GM15510 (cell line): ENCODE data around the gene POMGNT2.

Experiments
- POLR2A ChIP-seq: IDR thresholded peaks from 3 replicates; pipeline ENCODE4 v1.6.1; 2011; ENCODE audit warnings: borderline replicate concordance; ENCODE audit not compliant: insufficient read length; ENCODE audit errors: extremely low read depth

POMGNT2 gene

DNA sequence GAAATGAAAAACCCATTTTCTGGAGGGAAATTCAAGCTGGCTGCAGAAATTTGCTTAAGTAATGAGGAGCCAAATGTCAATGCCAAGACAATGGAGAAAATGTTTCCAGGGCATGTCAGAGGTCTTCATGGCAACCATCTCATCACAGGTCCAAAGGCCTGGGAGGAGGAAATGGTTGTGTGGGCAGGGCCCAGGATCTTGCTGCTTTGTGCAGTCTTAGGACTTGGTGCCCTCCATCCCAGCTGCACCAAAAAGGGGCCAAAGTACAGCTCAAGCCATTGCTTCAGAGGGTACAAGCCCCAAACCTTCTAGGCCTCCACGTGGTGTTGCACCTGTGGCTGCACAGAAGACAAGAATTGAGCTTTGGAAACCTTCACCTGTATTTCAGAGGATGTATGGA is 59.3 kb downstream of the POMGNT2 start:
- TF ChIP-seq POLR2A, result no peak

DNA sequence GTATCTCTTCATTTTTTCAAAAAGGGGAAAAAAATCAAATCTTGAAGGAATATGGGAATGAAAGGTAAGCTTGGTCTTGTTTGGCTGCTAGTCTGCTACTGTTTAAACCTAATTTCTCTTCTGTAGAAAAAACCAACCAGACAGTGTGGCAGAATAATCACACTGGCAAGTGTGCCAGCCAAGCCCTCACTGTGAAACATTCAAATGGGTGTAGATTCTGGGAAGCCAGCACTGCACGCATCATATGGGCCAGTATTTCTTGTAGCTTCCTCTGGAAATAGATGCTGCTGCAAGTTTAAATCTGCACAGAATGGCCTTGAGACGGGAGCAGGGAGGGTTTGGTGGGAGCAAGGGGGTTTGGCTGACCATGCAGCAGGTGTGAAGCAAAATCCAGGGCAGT is 62.1 kb downstream of the POMGNT2 start:
- no peak for TF ChIP-seq POLR2A

DNA sequence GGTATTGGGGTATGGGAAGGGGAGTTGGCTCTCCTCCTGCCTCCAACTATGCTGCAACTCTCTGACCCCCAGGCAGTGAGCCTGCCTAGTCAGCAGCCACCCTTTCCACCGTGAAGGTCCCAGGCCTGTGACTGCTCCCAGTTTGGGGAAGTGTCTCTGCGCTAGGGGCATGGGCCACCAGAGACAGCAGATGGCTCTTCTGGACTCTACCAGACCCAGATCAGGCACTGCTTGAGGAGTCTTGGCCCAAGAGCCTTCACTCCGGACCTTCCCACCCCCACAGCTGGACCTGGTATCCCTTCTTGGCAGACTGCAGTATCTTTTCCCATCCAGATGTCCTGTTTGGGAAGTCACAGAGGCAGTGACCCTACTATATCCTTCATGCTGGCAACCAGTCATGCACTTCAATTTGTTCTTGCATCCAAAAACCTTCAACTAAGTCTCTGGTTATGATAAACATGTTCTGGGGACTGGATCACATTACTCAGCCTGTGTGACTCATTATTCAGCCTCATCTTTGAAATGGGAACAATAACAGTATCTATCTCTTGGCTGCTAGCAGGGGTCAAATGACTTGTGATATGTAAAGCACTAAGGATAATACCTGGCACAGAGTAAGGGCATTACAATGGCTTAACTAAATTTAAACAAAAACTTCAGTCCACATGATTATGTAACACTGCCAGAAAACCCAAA is 62.7 kb downstream of the POMGNT2 start:
- no peak for TF ChIP-seq POLR2A

DNA sequence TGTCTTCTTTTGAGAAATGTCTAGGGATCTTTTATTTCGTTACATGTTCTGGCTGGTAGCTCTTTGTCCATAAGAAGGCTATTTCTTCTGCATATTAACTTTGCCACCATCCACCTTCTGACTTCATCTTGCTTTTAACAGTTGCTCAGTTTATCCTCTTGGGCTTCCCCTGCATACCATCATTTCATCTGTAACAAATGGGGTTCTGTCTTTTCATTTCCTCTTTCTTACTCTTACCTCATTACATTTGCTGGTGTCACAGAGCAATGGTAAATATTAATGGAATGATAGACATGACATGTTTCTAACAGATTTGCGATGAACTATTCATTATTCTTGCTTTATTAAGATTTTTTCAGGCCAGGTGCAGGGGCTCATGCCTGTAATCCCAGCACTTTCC is 64.4 kb downstream of the POMGNT2 start:
- TF ChIP-seq POLR2A, result no peak

DNA sequence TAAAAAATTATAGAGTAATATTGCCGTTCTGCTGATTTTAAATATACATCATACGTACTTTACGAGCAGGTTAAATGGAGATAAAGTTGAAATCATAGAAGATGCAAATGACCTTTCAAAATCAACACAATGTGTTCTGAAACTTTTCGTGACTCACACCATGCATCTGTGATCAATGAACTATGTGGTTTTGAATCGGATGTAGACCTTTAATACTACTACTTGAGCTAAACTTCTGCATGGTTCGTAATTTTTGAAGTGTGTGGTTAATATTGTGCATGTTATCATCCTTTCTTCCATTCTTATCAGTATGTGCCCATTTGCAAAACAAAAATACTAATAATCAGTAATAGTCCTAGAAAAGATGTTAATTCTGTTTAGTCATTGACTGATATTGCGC is 67.9 kb downstream of the POMGNT2 start:
- TF ChIP-seq POLR2A, result no peak

DNA sequence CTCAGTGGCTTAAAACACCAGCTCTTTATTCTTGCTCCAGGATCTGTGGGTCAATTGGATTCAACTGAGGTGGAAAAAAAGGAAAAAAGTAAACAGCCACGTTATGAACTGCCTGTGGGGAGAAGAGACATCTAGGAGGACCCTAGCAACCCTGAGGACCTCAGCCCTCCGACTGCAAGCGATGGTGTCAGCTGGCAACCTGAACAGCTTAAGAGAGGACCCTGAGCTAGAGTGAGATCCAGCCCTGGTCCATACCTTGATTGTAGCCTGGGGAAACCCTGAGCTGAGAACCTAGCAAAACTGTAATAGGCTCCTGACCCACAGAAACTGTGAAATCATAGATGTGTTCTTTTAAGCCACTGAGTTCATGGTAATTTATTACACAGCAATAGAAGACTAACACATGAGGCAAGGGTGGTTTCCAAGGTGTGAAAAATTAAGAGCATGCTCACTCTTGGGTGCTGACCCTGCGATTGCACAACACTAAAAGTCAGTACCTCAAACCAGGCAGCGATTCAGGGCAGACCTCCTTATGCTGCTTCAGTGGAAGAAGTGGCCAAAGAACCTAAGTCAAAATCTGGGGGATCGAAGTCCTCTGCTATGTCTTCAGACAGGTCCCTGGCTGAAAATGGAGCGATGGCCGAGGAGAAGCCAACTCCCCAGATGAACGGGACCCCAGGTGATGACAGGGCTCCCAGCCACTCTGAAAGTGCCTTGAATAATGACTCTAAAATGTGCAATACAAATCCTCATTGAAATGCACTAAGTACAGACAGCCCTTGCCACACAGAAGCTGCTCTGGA is 69.1 kb downstream of the POMGNT2 start:
- no peak for TF ChIP-seq POLR2A

DNA sequence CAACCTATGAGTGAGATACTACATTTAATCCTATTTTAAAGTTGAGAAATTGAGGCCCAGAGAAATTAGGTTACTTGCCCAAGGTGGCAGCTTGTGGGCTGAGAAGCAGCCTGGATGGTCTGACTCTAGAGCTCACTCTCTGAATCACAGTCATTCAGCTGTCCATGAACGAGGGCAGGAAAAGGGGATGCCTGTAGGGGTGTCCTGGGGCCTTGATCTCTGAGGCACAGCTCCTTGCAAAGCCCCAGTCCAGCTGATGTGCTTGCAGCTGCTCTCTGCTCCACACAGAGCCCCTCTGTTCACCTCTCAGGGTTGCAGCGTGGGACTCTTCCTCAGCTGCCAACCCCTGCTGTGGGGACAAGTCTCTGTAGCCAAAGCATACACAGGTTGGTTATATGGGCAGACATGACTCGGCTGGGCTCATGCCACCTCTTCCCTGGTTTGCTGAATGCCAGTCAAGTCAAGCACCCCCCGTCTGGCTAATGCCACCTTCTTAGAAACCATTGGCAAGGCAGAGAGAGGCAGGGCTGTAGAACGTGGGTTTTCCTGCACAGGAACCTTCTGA is 70.0 kb downstream of the POMGNT2 start:
- no peak for TF ChIP-seq POLR2A

DNA sequence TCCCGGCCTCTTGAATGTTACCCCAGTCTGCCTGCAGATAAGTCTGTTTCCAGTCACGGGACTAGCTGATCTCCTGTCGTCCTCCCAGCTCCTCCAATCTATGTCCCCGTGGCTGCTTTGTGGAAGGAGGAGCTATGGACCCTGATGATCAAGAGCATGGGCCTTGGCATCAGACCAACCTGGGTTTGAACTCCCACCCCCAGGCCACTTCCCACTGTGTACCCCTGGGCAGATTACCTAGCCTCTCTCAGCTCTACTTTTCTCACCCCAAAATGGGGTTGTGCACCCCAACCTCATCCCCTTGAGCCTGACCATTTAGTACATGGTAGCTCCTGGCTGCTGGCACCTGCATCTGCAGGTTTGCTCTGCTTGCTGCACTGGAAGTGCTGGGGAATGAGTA is 71.0 kb downstream of the POMGNT2 start:
- no peak for TF ChIP-seq POLR2A

DNA sequence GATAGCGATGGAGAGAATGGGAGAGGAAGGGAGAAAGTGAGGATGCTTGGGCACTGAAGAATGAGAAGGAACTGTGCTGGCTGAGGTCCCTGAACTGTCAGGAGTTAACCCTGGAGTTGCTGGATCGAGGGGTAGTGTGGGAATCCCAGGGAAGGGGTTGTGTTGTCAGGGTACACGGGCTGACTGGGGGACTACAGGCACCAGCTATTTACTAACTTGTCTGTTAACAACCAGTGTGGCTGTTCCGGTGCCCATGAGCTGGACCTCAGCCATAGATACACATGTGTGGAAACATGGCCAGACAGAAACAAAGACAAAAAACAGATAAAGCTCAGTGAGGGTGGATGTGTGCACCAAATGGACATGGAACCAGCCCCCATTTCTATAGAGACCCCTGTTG is 71.7 kb downstream of the POMGNT2 start:
- TF ChIP-seq POLR2A, result no peak

DNA sequence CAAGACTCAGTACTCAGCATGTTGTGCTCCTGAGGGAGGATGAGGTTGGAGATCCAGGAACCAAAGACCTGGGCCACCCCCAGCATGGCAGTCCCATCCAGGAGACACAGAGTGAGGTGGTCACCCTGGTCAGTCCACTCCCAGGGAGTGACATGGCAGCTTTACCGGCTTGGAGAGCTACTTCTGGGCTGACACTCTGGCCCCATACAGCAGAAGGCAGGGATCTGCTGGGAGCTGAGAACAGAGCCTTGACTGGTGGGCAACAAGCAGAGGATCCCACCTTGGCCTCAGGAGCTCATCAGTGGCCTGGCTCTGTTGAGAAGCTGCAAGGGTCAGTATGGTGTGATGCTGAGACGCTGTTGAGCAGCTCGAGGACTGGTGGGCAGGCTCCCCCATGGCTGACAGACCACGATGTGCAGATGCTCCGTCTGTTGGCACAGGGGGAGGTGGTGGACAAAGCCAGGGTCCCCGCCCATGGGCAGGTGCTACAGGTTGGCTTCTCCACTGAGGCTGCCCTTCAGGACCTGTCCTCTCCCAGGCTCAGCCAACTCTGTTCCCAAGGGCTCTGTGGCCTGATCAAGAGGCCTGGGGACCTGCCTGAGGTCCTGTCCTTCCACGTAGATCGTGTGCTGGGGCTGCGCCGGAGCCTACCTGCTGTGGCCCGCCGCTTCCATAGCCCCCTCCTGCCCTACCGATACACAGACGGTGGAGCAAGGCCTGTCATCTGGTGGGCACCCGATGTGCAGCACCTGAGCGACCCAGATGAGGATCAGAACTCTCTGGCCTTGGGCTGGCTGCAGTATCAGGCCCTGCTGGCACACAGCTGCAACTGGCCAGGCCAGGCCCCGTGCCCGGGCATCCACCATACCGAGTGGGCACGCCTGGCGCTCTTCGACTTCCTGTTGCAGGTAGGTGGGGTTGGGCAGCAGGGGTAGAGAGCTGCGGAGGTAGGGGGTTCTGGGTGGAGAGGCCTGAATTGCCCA is 72.9 kb downstream of the POMGNT2 start:
- TF ChIP-seq POLR2A, result no peak

DNA sequence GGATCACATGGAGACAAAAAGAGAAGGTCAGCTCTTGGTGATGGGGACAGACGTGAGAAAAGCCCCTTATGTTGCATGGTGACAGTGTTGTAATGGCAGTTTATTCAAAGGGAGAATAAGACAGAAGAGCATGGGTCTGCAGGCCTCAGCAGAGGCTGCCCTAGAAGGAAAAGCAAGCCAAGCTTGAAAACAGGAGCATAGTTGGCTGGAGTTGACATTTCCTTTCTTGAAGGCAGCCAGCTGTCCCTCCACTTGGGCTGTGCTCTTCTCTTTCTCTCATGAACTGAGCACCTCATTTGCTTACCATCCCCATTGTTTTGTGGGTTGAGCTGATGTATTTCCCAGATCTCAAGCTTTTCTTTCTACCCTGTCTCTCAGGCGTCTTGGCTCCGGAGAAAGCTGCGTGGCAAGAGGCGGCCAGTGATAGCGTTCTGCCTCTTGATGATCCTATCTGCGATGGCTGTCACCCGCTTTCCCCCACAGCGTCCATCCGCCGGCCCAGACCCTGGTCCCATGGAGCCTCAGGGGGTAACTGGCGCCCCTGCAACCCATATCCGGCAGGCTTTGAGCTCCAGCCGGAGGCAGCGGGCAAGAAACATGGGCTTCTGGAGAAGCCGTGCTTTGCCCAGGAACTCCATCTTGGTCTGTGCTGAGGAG is 73.9 kb downstream of the POMGNT2 start:
- TF ChIP-seq POLR2A, result no peak

DNA sequence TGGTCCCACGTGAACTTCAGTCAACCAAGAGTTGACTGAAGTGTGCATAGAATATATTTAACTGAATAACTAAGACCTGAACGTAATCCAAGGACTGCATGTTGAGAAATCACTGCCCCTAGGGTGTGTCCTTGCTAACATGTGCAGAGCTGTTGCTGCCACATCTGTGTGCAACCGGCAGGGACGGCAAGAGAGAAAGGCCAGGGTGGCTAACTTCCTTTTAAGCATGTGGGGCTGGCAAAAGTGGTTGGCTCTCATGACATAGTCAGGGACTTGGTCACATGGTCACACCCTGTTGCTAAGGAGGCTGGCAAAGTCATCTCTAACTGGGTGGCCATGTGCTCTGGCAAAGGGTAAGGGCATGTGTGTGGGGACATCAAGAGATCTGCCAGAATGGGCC is 74.4 kb downstream of the POMGNT2 start:
- no peak for TF ChIP-seq POLR2A

DNA sequence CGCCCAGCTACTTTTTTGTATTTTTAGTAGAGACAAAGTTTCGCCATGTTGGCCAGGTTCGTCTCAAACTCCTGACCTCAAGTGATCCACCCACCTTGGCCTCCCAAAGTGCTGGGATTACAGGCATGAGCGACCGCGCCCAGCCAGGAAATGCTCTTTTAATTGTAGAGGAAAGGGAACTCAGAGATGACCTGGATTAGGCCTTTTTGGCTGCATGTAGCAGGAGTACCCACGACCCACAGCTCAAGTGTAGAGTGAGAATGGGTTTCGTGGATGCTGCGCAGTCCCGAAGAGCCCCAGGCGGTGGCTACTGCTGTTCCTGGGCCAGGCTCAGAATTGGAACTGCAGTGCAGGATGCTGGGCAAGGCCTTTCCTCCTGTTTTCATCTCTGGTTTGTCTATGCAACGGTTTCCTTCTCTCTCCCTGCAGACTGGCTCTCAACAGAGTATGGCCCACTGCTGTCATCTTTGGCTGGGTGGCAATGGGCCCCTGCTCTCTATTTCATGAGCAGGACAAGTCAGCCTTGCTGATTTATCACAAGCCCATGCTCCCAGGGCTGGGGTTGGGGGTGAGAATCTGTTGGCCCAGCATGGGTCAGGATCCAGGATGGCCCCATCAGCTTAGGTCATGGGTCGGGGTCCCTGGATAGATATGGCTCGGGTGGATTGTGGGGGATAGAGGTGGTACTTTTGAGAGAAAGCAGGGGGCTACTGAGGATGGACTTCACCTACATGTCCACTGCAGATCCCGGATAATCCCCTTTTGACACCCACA is 75.5 kb downstream of the POMGNT2 start:
- no peak for TF ChIP-seq POLR2A
